ENCODE data around the gene CTSZ. TPM values are rescaled to one million over a fixed set of nuclear protein-coding genes. Genes with fewer than 3 reads are reported as not detected.
"Not testable (repeated sequence)": the region's sequence is repeated elsewhere in the genome, so short reads cannot be mapped to it uniquely, and the experiment has no call there.

The CTSZ gene
- total and polyA plus RNA-seq, 5 donors from 2014 or later: 1.8 to 26.6 (median 3.2) TPM

DNA sequence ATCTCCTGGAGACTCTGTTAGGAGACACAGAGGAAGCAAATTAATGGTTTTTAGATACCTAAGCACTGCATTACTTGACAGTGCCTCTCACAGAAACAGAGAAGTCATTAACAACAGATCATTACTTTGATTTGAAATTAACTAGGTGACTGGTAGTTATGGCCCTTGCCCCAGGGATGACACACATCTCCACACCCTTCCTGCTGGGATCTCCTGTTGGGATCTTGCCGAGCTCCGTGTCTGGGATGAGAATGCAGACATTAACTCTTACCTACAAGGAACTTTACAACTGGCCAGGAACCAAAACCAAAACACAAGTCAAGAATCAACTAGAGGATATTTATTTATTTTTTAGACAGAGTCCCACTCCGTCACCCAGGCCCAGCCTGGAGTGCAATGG lies 37.7 kb upstream of the CTSZ start:
- peaks cover 12% of the 10 kb centered on the region for H3K36me3 Mint-ChIP-seq
- no peak overlapping the region for H3K4me3 ChIP-seq (ENCODE audit: low read depth, low read length)
- H3K4me1 Mint-ChIP-seq: peaks cover 26 to 43% (median 37%) of the 10 kb centered on the region in 4 donors
- H3K27ac ChIP-seq (ENCODE audit: insufficient read depth, low read length, poor library complexity, severe bottlenecking): no peak overlapping the region
- peak overlapping the region in 1 of 4 donors; percentile 96 for H3K4me3 Mint-ChIP-seq
- peaks cover 32% of the 10 kb centered on the region for H3K4me1 ChIP-seq (ENCODE audit: control insufficient read depth, insufficient read depth, low read length, poor library complexity, severe bottlenecking)
- no peak for ATAC-seq (ENCODE audit: low read depth in 2 of 2)
- no peaks in the 10 kb centered on the region for H3K9me3 ChIP-seq (ENCODE audit: control insufficient read depth in 2 of 2, low read length in 2 of 2)
- H3K9me3 Mint-ChIP-seq: no peaks in the 10 kb centered on the region
- no peak overlapping the region for H3K27ac Mint-ChIP-seq
- DNase-seq: no peak
- H3K27me3 Mint-ChIP-seq: no peaks in the 10 kb centered on the region
- H3K36me3 ChIP-seq (ENCODE audit: control insufficient read depth, insufficient read depth, low read length): peaks cover 2% of the 10 kb centered on the region
- no peaks in the 10 kb centered on the region for H3K27me3 ChIP-seq (ENCODE audit: control insufficient read depth, insufficient read depth, low read length)

DNA sequence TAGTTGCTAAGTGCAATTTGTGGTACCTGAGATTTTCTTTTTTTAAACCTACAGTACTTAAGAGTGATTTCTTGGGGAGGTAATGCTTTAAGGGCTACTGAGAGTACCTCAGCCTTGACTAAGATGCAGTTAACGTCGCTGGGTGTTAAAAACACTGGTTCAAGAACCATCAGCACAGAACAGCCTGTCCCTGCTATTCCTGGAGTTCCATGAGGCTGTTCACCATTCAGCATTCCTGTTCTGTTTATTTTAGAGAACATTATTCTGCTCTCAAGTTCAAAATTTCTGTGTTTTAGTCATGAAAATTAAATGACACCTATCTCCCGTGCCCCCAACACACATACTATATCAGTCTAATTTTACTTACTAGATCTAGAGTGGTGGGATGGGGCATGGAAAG lies 37.2 kb upstream of the CTSZ start:
- Histone ChIP-seq H3K36me3 (ENCODE audit: control insufficient read depth, insufficient read depth, low read length) (peaks cover 3% of the 10 kb centered on the region), H3K4me1 (ENCODE audit: control insufficient read depth, insufficient read depth, low read length, poor library complexity, severe bottlenecking) (peaks cover 37% of the 10 kb centered on the region), H3K9me3 (ENCODE audit: control insufficient read depth in 2 of 2, low read length in 2 of 2) (no peaks in the 10 kb centered on the region), H3K27ac (ENCODE audit: insufficient read depth, low read length, poor library complexity, severe bottlenecking) (no peak overlapping the region), H3K4me3 (ENCODE audit: low read depth, low read length) (no peak overlapping the region), H3K27me3 (ENCODE audit: control insufficient read depth, insufficient read depth, low read length) (no peaks in the 10 kb centered on the region)
- Mint-ChIP-seq H3K36me3 (peaks cover 12% of the 10 kb centered on the region), H3K9me3 (no peaks in the 10 kb centered on the region), H3K27ac (peak overlapping the region in 1 of 3 donors; percentile 75), H3K4me3 (peak overlapping the region in 1 of 4 donors; percentile 96), H3K27me3 (no peaks in the 10 kb centered on the region), H3K4me1 (peaks cover 31 to 48% (median 40%) of the 10 kb centered on the region in 4 donors)
- ATAC-seq (ENCODE audit: low read depth in 2 of 2) (no peak), DNase-seq (no peak)

DNA sequence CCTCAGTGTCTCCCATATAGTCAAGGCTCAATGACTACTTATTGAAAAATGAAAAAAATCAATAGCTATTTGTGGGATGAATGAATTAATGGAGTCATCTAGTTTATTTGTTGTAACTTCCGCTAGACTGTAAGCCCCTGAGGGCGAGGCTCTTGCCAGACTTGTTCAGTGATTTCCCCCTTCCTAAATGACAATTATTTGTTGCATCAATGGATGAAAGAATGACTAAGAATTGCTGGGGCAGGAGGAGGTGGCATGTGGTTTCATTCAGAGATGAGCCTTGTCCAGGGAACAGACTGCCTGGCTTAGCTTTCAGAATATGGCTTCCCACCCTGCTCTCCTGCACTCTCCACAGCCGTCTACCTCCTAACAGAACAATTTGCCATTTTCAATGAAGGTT lies 36.6 kb upstream of the CTSZ start:
- H3K4me3 ChIP-seq (ENCODE audit: low read depth, low read length): peak overlapping the region; percentile 38
- ATAC-seq (ENCODE audit: low read depth in 2 of 2): no peak
- peaks cover 3% of the 10 kb centered on the region for H3K36me3 ChIP-seq (ENCODE audit: control insufficient read depth, insufficient read depth, low read length)
- Mint-ChIP-seq H3K4me1 (peaks cover 37 to 54% (median 45%) of the 10 kb centered on the region in 4 donors), H3K9me3 (no peaks in the 10 kb centered on the region), H3K4me3 (peak overlapping the region; percentile 80 to 96 (median 94)), H3K27ac (peak overlapping the region in 2 of 3 donors; percentile 60 to 75), H3K36me3 (peaks cover 12% of the 10 kb centered on the region), H3K27me3 (no peaks in the 10 kb centered on the region)
- H3K27ac ChIP-seq (ENCODE audit: insufficient read depth, low read length, poor library complexity, severe bottlenecking): peak overlapping the region; percentile 84
- peaks cover 43% of the 10 kb centered on the region for H3K4me1 ChIP-seq (ENCODE audit: control insufficient read depth, insufficient read depth, low read length, poor library complexity, severe bottlenecking)
- H3K27me3 ChIP-seq (ENCODE audit: control insufficient read depth, insufficient read depth, low read length): no peaks in the 10 kb centered on the region
- no peak for DNase-seq
- H3K9me3 ChIP-seq (ENCODE audit: control insufficient read depth in 2 of 2, low read length in 2 of 2): no peaks in the 10 kb centered on the region

DNA sequence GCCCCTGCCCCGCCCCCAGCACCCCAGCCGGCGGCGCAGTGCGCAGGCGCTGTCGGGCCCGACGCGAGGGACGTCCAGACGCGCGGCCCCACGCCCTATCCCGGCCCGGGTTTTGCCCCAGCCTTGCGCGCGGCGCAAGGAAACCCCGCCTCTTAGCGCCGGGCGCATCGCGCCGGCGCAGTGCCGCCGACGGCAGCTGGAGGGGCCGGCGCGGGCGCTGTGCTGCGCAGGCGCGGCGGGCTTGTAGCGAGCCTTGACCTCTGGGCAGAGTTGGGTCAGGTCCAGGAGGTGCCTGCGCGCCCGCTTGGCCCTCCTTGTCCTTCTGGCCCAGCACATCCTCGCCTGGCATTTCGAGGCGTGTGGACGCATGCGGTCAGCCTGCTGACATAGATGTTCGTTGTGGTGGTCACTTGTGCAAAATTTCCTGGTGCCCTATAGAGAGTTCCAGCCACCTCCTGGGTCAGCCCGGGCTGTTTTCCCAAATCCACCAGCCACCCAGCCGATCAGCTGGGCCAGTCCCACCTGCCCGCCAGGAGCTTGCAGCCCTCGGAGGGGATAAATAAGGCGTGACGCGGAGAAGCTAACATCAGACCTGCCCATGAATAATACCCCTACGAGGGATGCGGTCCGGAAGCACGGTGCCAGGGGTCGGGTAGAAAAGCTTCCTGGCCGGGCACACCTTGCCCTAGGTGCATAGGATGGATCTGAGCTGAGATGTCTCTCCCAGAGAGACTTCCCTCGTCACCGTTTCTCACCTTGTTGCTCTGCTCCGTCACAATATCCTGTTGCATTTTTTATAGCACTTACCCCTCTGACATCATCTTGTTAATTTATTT lies 36.0 kb upstream of the CTSZ start:
- Mint-ChIP-seq H3K9me3 (no peaks in the 10 kb centered on the region), H3K27ac (peak overlapping the region in 2 of 3 donors; percentile 75 to 92), H3K4me1 (peaks cover 34 to 53% (median 47%) of the 10 kb centered on the region in 4 donors), H3K4me3 (peak overlapping the region; percentile 92 to 96 (median 94)), H3K27me3 (no peaks in the 10 kb centered on the region), H3K36me3 (peaks cover 13% of the 10 kb centered on the region)
- Histone ChIP-seq H3K27me3 (ENCODE audit: control insufficient read depth, insufficient read depth, low read length) (no peaks in the 10 kb centered on the region), H3K4me3 (ENCODE audit: low read depth, low read length) (peak overlapping the region; percentile 38), H3K9me3 (ENCODE audit: control insufficient read depth in 2 of 2, low read length in 2 of 2) (no peaks in the 10 kb centered on the region), H3K4me1 (ENCODE audit: control insufficient read depth, insufficient read depth, low read length, poor library complexity, severe bottlenecking) (peaks cover 43% of the 10 kb centered on the region), H3K36me3 (ENCODE audit: control insufficient read depth, insufficient read depth, low read length) (peaks cover 5% of the 10 kb centered on the region), H3K27ac (ENCODE audit: insufficient read depth, low read length, poor library complexity, severe bottlenecking) (peak overlapping the region; percentile 84)
- peak; percentile 97 to 98 for ATAC-seq (ENCODE audit: low read depth in 2 of 2)
- peak; percentile 93 to 95 (median 94) for DNase-seq

DNA sequence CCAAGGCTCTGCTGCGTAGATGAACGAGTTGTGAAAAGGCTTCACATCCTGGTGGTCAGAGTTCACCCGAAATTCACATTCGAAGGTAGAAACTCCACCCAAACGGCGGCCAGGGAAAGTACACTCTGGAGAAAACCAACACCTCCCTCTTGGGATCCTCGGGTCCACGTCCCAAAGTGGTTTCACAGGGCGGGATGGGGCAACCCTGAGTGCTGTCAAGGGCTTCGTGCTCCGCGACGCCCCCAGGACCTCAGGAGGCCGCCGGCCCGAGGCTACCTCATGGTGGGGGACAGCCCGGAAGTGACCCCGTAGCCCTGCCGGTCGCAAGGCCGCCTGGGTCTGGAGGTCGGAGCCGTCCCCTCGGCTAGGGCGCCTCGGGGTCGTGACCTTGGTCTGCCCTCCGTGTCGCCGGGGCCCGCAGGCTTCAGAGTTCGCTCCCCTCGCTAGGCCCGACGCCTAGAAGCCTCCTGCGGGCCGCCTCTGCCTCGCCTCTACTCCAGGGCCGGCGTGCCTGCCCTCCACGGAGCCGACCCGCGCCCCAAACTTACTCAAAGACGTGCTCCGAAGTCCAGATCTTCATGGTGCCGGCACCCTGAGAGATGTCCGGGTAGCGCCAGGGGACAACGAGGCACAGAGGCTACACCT lies 35.2 kb upstream of the CTSZ start, which contains the start of gene PRELID3B:
Gene PRELID3B (minus strand): TSS at position 636 of the 645 bp plus-strand sequence. CDS start 56 bp downstream, at position 580.
- peaks cover 35 to 60% (median 50%) of the 10 kb centered on the region in 4 donors for H3K4me1 Mint-ChIP-seq
- H3K36me3 ChIP-seq (ENCODE audit: control insufficient read depth, insufficient read depth, low read length): peaks cover 12% of the 10 kb centered on the region
- H3K4me3 Mint-ChIP-seq: peak within 1 kb of the TSS; percentile 92 to 96 (median 94)
- peak within 1 kb of the TSS; percentile 91 for H3K4me3 ChIP-seq (ENCODE audit: low read depth, low read length)
- H3K27me3 Mint-ChIP-seq: no peaks in the 10 kb centered on the region
- H3K9me3 ChIP-seq (ENCODE audit: control insufficient read depth in 2 of 2, low read length in 2 of 2): no peaks in the 10 kb centered on the region
- DNase-seq: no peak
- peak within 1 kb of the TSS; percentile 84 for H3K27ac ChIP-seq (ENCODE audit: insufficient read depth, low read length, poor library complexity, severe bottlenecking)
- peak in 1 of 2 donors; percentile 1 for ATAC-seq (ENCODE audit: low read depth in 2 of 2)
- peak within 1 kb of the TSS in 2 of 3 donors; percentile 75 to 92 for H3K27ac Mint-ChIP-seq
- peaks cover 43% of the 10 kb centered on the region for H3K4me1 ChIP-seq (ENCODE audit: control insufficient read depth, insufficient read depth, low read length, poor library complexity, severe bottlenecking)
- no peaks in the 10 kb centered on the region for H3K9me3 Mint-ChIP-seq
- H3K27me3 ChIP-seq (ENCODE audit: control insufficient read depth, insufficient read depth, low read length): no peaks in the 10 kb centered on the region
- H3K36me3 Mint-ChIP-seq: peaks cover 19% of the 10 kb centered on the region

DNA sequence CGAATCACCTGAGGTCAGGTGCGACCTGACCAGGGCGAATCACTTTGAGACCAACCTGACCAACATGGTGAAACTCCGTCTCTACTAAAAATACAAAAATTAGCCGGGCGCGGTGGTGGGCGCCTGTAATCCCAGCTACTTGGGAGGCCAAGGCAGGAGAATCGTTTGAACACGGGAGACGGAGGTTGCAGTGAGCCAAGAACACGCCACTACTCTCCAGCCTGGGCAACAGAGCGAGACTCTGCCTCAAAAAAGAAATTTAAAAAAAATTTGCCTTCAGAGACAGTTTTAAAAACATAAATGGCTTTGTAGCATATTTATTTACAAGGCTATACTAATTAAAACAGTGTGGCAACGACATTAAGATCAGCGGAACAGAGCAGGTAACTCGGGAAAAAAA lies 34.4 kb upstream of the CTSZ start:
- H3K27ac Mint-ChIP-seq: peak overlapping the region; percentile 20 to 75 (median 26)
- H3K9me3 Mint-ChIP-seq; H3K27me3 Mint-ChIP-seq; ATAC-seq (ENCODE audit: low read depth in 2 of 2); DNase-seq; H3K9me3 ChIP-seq (ENCODE audit: control insufficient read depth in 2 of 2, low read length in 2 of 2); H3K27ac ChIP-seq (ENCODE audit: insufficient read depth, low read length, poor library complexity, severe bottlenecking); H3K27me3 ChIP-seq (ENCODE audit: control insufficient read depth, insufficient read depth, low read length): not testable (repeated sequence)
- peak overlapping the region; percentile 92 to 96 (median 94) for H3K4me3 Mint-ChIP-seq
- peaks cover 27% of the 10 kb centered on the region for H3K36me3 Mint-ChIP-seq
- Histone ChIP-seq H3K4me1 (ENCODE audit: control insufficient read depth, insufficient read depth, low read length, poor library complexity, severe bottlenecking) (peaks cover 43% of the 10 kb centered on the region), H3K36me3 (ENCODE audit: control insufficient read depth, insufficient read depth, low read length) (peaks cover 18% of the 10 kb centered on the region), H3K4me3 (ENCODE audit: low read depth, low read length) (peak overlapping the region; percentile 91)
- peaks cover 42 to 64% (median 53%) of the 10 kb centered on the region in 4 donors for H3K4me1 Mint-ChIP-seq

DNA sequence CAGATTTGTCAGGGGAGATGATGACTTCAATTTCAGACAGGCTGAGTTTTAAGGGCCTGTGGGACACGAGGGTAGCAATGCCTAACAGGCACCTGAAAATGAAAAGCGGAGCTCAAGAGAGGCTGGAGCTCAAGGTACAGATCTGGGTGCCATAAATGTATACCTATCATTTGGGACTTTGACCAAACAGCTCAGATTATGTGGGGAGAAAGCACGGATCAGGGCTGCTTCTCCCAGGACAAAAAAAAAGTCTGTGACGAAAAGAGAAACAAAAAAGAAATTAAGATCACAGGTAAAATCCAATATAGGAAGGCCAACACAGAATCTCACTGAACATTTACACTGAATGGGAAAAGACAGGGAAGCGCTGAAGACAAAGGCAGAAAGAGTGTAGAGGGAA lies 33.6 kb upstream of the CTSZ start:
- peak overlapping the region; percentile 92 to 96 (median 94) for H3K4me3 Mint-ChIP-seq
- Histone ChIP-seq H3K4me1 (ENCODE audit: control insufficient read depth, insufficient read depth, low read length, poor library complexity, severe bottlenecking) (peaks cover 43% of the 10 kb centered on the region), H3K36me3 (ENCODE audit: control insufficient read depth, insufficient read depth, low read length) (peaks cover 26% of the 10 kb centered on the region), H3K9me3 (ENCODE audit: control insufficient read depth in 2 of 2, low read length in 2 of 2) (no peaks in the 10 kb centered on the region), H3K4me3 (ENCODE audit: low read depth, low read length) (peak overlapping the region; percentile 38), H3K27me3 (ENCODE audit: control insufficient read depth, insufficient read depth, low read length) (no peaks in the 10 kb centered on the region), H3K27ac (ENCODE audit: insufficient read depth, low read length, poor library complexity, severe bottlenecking) (no peak overlapping the region)
- ATAC-seq (ENCODE audit: low read depth in 2 of 2) (no peak), DNase-seq (no peak)
- H3K9me3 Mint-ChIP-seq: no peaks in the 10 kb centered on the region
- H3K36me3 Mint-ChIP-seq: peaks cover 33% of the 10 kb centered on the region
- H3K27ac Mint-ChIP-seq: peak overlapping the region; percentile 48 to 94 (median 75)
- H3K4me1 Mint-ChIP-seq: peaks cover 42 to 69% (median 55%) of the 10 kb centered on the region in 4 donors
- H3K27me3 Mint-ChIP-seq: no peaks in the 10 kb centered on the region
